HCT116 (cell line): ENCODE data around the gene KHNYN. TPM values are rescaled to one million over a fixed set of nuclear protein-coding genes. Genes with fewer than 3 reads are reported as not detected.

ENCODE experiments used
- ATAC-seq: fragments of 200-7000 bp; cut with Tn5 transposase; 2 replicates; pipeline ENCODE4 v1.9.1; 2020; ENCODE audit warnings: mild to moderate bottlenecking, moderate library complexity
- BruUV-seq: library from RNA; stranded (reverse); fragments of 400-500 nt; replicated peaks from 2 replicates; lab custom pipeline; 2021; lab: Mats Ljungman, UMichigan
- CTCF ChIA-PET: fragments of 300-600 bp; sonication (Branson Sonifier 250); formaldehyde crosslinking; loops from one replicate; lab custom pipeline; 2021; ENCODE audit warnings: antibody characterized with exemption; lab: Charles Lee
- POLR2A ChIA-PET: fragments of 300-600, 350-600 bp; sonication (Branson Sonifier 250); formaldehyde crosslinking; loops from one replicate; lab custom pipeline; 2021; ENCODE audit warnings: antibody characterized with exemption; lab: Charles Lee
- RAD21 ChIA-PET, 2 experiments: fragments of 300-600 bp; sonication (Branson Sonifier 250); formaldehyde crosslinking; loops; one replicate each; lab custom pipeline; 2023; ENCODE audit warnings: low total read pairs in 2 of 2; ENCODE audit not compliant: uncharacterized antibody in 2 of 2, unreplicated experiment in 2 of 2, low non-redundant PET in 1 of 2; lab: Charles Lee
- DNase-seq: peaks from one replicate; pipeline ENCODE4 v3.0.0-alpha.2; 2010; ENCODE audit warnings: low read depth, low spot score
- H2AFZ ChIP-seq: fragments of 200-600 bp; shearing (Covaris generic), sonication (generic); 2 replicates; pipeline ENCODE4 v1.6.1; 2017; ENCODE audit warnings: low read depth, mixed run types, mixed read lengths, antibody characterized with exemption, low read length; ENCODE audit not compliant: poor library complexity, severe bottlenecking
- H3K27ac ChIP-seq: 2 replicates; pipeline ENCODE4 v1.5.1; 2012; ENCODE audit warnings: low read depth, low read length
- H3K27me3 ChIP-seq: fragments of 200-600 bp; sonication (generic); 2 replicates; pipeline ENCODE4 v1.6.1; 2016; ENCODE audit warnings: mixed run types, low read length, mixed read lengths; ENCODE audit not compliant: insufficient read depth
- H3K36me3 ChIP-seq, 2 experiments: fragments of 200-500 bp in 1 of 2; fragments of 200-600 bp in 1 of 2; sonication (Bioruptor generic) in 1 of 2; sonication (generic) in 1 of 2; 2 replicates each; pipeline versions ENCODE4 v1.5.1 to v1.6.1; 2014 to 2016; ENCODE audit warnings: low read length in 2 of 2, inconsistent platforms in 1 of 2, mixed read lengths in 1 of 2, mixed run types in 1 of 2; ENCODE audit not compliant: insufficient read depth in 2 of 2, control insufficient read depth in 1 of 2
- H3K4me1 ChIP-seq, 2 experiments: fragments of 200-600 bp in 1 of 2; sonication (generic) in 1 of 2; 2 replicates each; pipeline versions ENCODE4 v1.5.1 to v1.6.1; 2012 to 2017; ENCODE audit warnings: low read length in 2 of 2, inconsistent platforms in 1 of 2, mild to moderate bottlenecking in 1 of 2, mixed read lengths in 1 of 2, mixed run types in 1 of 2, moderate library complexity in 1 of 2; ENCODE audit not compliant: insufficient read depth in 2 of 2, control insufficient read depth in 1 of 2
- H3K4me2 ChIP-seq: fragments of 200-600 bp; sonication (generic); 2 replicates; pipeline ENCODE4 v1.6.1; 2017; ENCODE audit warnings: mixed run types, low read length, mixed read lengths
- H3K4me3 ChIP-seq, 2 experiments: fragments of 200-600 bp in 1 of 2; sonication (generic) in 1 of 2; replicated peaks in 1 of 2; 2 replicates each; pipeline ENCODE4 v1.5.1; 2011 to 2016; ENCODE audit warnings: low read length in 2 of 2, control low read depth in 1 of 2, low read depth in 1 of 2, mild to moderate bottlenecking in 1 of 2, mixed read lengths in 1 of 2, mixed run types in 1 of 2
- H3K79me2 ChIP-seq: fragments of 200-600 bp; sonication (generic); 2 replicates; pipeline ENCODE4 v1.6.1; 2017; ENCODE audit warnings: mild to moderate bottlenecking, mixed run types, low read length, moderate library complexity, mixed read lengths; ENCODE audit not compliant: insufficient read depth
- H3K9ac ChIP-seq: fragments of 200-600 bp; sonication (generic); 2 replicates; pipeline ENCODE4 v1.6.1; 2016; ENCODE audit warnings: low read length, mixed read lengths
- H3K9me2 ChIP-seq: fragments of 200-600 bp; sonication (generic), shearing (Covaris generic); 2 replicates; pipeline ENCODE4 v1.6.1; 2017; ENCODE audit warnings: mixed run types, mild to moderate bottlenecking, moderate library complexity; ENCODE audit not compliant: insufficient read depth
- H3K9me3 ChIP-seq, 2 experiments: fragments of 200-500 bp in 1 of 2; fragments of 200-600 bp in 1 of 2; sonication (Bioruptor generic) in 1 of 2; sonication (generic) in 1 of 2; 2 replicates each; pipeline ENCODE4 v1.6.1; 2014 to 2017; ENCODE audit warnings: low read length in 2 of 2, mixed read lengths in 2 of 2, inconsistent platforms in 1 of 2, low read depth in 1 of 2, mild to moderate bottlenecking in 1 of 2, mixed run types in 1 of 2, moderate library complexity in 1 of 2; ENCODE audit not compliant: control insufficient read depth in 1 of 2, insufficient read depth in 1 of 2
- H4K20me1 ChIP-seq: fragments of 200-600 bp; sonication (generic), shearing (Covaris generic); 2 replicates; pipeline ENCODE4 v1.6.1; 2017; ENCODE audit warnings: mixed run types, mild to moderate bottlenecking, moderate library complexity; ENCODE audit not compliant: insufficient read depth
- ATF3 ChIP-seq: IDR thresholded peaks from 2 replicates; pipeline ENCODE4 v1.6.1; 2012
- CBX3 ChIP-seq: IDR thresholded peaks from 2 replicates; pipeline ENCODE4 v1.6.1; 2012; ENCODE audit warnings: low read depth
- CTCF ChIP-seq, 3 experiments: fragments of 200-600 bp in 1 of 3; sonication (generic) in 1 of 3; IDR thresholded peaks in 2 of 3; conservative IDR thresholded peaks in 1 of 3; 2 replicates each; pipeline ENCODE4 v1.5.1; 2012 to 2017; ENCODE audit warnings: low read depth in 2 of 3, low read length in 2 of 3, antibody characterized with exemption in 1 of 3, borderline replicate concordance in 1 of 3, control low read depth in 1 of 3, mild to moderate bottlenecking in 1 of 3, mixed read lengths in 1 of 3, mixed run types in 1 of 3, moderate library complexity in 1 of 3; ENCODE audit not compliant: insufficient read depth in 1 of 3
- EGR1 ChIP-seq: IDR thresholded peaks from 2 replicates; pipeline ENCODE4 v1.6.1; 2012; ENCODE audit warnings: low read depth
- FOSL1 ChIP-seq: IDR thresholded peaks from 2 replicates; pipeline ENCODE4 v1.6.1; 2012; ENCODE audit warnings: low read depth
- JUND ChIP-seq: IDR thresholded peaks from 2 replicates; pipeline ENCODE4 v1.6.1; 2012
- MAX ChIP-seq: IDR thresholded peaks from 2 replicates; pipeline ENCODE4 v1.6.1; 2012
- POLR2A ChIP-seq: IDR thresholded peaks from 2 replicates; pipeline ENCODE4 v1.7.0; 2011; ENCODE audit warnings: borderline replicate concordance; ENCODE audit not compliant: insufficient read depth, insufficient read length; ENCODE audit errors: extremely low read depth
- SIN3A ChIP-seq: IDR thresholded peaks from 2 replicates; pipeline ENCODE4 v1.6.1; 2012; ENCODE audit warnings: low read depth
- SP1 ChIP-seq: IDR thresholded peaks from 2 replicates; pipeline ENCODE4 v1.6.1; 2012; ENCODE audit warnings: low read depth
- SRF ChIP-seq: IDR thresholded peaks from 2 replicates; pipeline ENCODE4 v1.6.1; 2012; ENCODE audit warnings: low read depth
- TCF7L2 ChIP-seq: IDR thresholded peaks from 2 replicates; pipeline ENCODE4 v1.7.0; 2011; ENCODE audit warnings: borderline replicate concordance, inconsistent platforms; ENCODE audit not compliant: insufficient read depth, insufficient read length; ENCODE audit errors: extremely low read depth
- YY1 ChIP-seq: IDR thresholded peaks from 2 replicates; pipeline ENCODE4 v1.6.1; 2011; ENCODE audit warnings: low read length, low read depth, moderate library complexity, mild to moderate bottlenecking; ENCODE audit not compliant: insufficient replicate concordance; ENCODE audit errors: extremely low read depth
- ZBTB33 ChIP-seq: IDR thresholded peaks from 2 replicates; pipeline ENCODE4 v1.6.1; 2011; ENCODE audit warnings: mild to moderate bottlenecking, low read length, moderate library complexity; ENCODE audit not compliant: insufficient replicate concordance; ENCODE audit errors: extremely low read depth
- ZNF274 ChIP-seq: fragments of 200-500 bp; sonication (Bioruptor generic); IDR thresholded peaks from 2 replicates; pipeline ENCODE4 v1.6.1; 2014; ENCODE audit warnings: mild to moderate bottlenecking, low read depth, low read length, inconsistent platforms
- intact Hi-C: fragments of 100-400 bp; cut with micrococcal nuclease; formaldehyde crosslinking; loops from 2 replicates; pipeline ENCODE4 v1.10.0; 2022
- total RNA-seq: library from RNA; stranded (reverse); gene quantifications from one replicate; pipeline ENCODE4 v1.2.1, GENCODE V29; 2021; ENCODE audit not compliant: unreplicated experiment

The KHNYN gene
- total RNA-seq, 1 experiment from 2014 or later, result 50.1 TPM

- POLR2A ChIA-PET, result interaction anchor here (1.2 kb wide), 1 partner anchor 11 kb away, joined by 4 read pairs; the partner anchor contains the start of genes CBLN3 and KHNYN
- no peak overlapping the region for H3K4me2 ChIP-seq
- no peak for ATAC-seq
These were observed 11.3 kb upstream of the KHNYN start for GRCh38 chr14:24418492-24418873.

GRCh38 chr14:24422261-24422660 lies 7.5 kb upstream of the KHNYN start:
- ChIA-PET CTCF (interaction anchor here (1.3 to 1.7 kb wide), 2 partner anchors 9 to 10 kb away, joined by 4 to 6 read pairs; no protein-coding TSS in a partner anchor), POLR2A (no interaction called here), RAD21 (no interaction called here)
- H4K20me1 ChIP-seq, result no peaks in the 10 kb centered on the region
- ATAC-seq (no peak), DNase-seq (no peak)
- no peak overlapping the region for H3K27ac ChIP-seq
- no peak for TF ChIP-seq ZBTB33
- TF ChIP-seq JUND, result no peak
- TF ChIP-seq SRF, result no peak
- TF ChIP-seq SP1, result no peak
- TF ChIP-seq YY1, result no peak
- no peak for TF ChIP-seq EGR1
- TF ChIP-seq SIN3A, result no peak
- TF ChIP-seq CTCF (IDR thresholded peaks at IDR 0.05 in 2 of 3, conservative IDR thresholded peaks at IDR 0.05 in 1 of 3; ENCODE audit: borderline replicate concordance in 1 of 3, insufficient read depth in 1 of 3, low read depth in 2 of 3, low read length in 2 of 3), result no peak
- TF ChIP-seq POLR2A, result no peak
- TF ChIP-seq CBX3, result no peak
- no peak for TF ChIP-seq ATF3
- TF ChIP-seq FOSL1, result no peak
- no peak for TF ChIP-seq MAX
- TF ChIP-seq TCF7L2, result no peak
- TF ChIP-seq ZNF274, result no peak
- intact Hi-C loops, result no loop called here
- no peaks in the 10 kb centered on the region for H3K36me3 ChIP-seq
- H3K4me3 ChIP-seq, result no peak overlapping the region
- no TSS peak for BruUV-seq
- H3K27me3 ChIP-seq, result no peaks in the 10 kb centered on the region
- no peaks in the 10 kb centered on the region for H3K9me2 ChIP-seq
- H3K9me3 ChIP-seq, result no peaks in the 10 kb centered on the region
- H3K4me2 ChIP-seq, result no peak overlapping the region
- no peaks in the 10 kb centered on the region for H3K79me2 ChIP-seq
- H3K9ac ChIP-seq, result no peak overlapping the region
- H3K4me1 ChIP-seq, result peaks cover 0 to 9% of the 10 kb centered on the region in 2 experiments; a peak in 1 of 4 replicates
- no peak overlapping the region for H2AFZ ChIP-seq

More at GRCh38 chr14:24418492-24418873, 11.3 kb upstream of the KHNYN start:
- no peaks in the 10 kb centered on the region for H3K9me2 ChIP-seq
- RAD21 ChIA-PET, result no interaction called here
- DNase-seq, result no peak
- BruUV-seq, result no TSS peak
- H3K27ac ChIP-seq, result no peak overlapping the region
- no peak overlapping the region for H3K9ac ChIP-seq
- TF ChIP-seq FOSL1 (no peak), CBX3 (no peak), JUND (no peak)
- no peak overlapping the region for H3K4me3 ChIP-seq
- H3K36me3 ChIP-seq, result no peaks in the 10 kb centered on the region
- H3K27me3 ChIP-seq, result no peaks in the 10 kb centered on the region
- H3K79me2 ChIP-seq, result no peaks in the 10 kb centered on the region
- no peaks in the 10 kb centered on the region for H3K4me1 ChIP-seq
- no peaks in the 10 kb centered on the region for H4K20me1 ChIP-seq
- CTCF ChIA-PET, result interaction anchor here (1.3 to 2.0 kb wide), 2 partner anchors 13 to 85 kb away, joined by 4 to 5 read pairs; no protein-coding TSS in a partner anchor
- no peak overlapping the region for H2AFZ ChIP-seq
- no peaks in the 10 kb centered on the region for H3K9me3 ChIP-seq
- intact Hi-C loops, result no loop called here
